ENCODE results near the gene EIF5A. TPM values are rescaled to one million over a fixed set of nuclear protein-coding genes. Genes with fewer than 3 reads are reported as not detected.

The EIF5A gene
- total and polyA plus RNA-seq, 2 of the 8 experiments (the other 6 are each of a cell fraction or from before 2014, with no cell fraction given), result 717 to 1,172 TPM

DNA sequence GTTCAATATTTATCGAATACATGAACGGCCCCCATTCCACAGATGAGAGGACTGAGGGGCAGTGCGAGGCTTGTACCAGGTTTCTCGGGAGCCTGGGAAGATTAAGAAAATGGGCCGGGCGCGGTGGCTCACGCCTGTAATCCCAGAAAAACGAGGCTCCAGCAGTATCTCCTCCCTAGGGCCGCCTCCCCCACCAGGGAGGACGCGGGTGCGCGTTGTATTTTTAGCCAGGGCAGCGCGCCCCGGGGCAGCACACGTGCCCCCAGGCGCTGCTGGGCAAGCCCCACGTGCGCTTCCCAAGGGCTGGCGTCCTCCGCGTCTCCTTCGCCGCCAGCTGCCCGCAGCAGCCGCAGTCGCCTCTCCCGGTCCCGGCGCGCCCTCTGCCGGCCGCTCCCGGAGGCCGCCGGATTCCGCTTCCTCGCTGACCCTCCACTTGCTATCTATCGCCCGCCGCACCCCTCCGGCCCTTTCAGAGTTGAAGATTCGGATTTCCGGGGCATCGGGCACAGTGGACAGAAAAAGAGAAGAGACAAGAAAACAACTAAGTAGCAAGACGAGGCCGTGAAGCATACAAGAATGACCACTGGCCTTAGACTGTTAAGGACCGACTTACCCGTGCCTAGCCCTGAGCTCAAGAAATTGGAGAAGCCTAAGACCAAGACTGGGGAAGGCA is 11.1 kb upstream of the EIF5A start (continued):
- TF ChIP-seq, protein P1, sequence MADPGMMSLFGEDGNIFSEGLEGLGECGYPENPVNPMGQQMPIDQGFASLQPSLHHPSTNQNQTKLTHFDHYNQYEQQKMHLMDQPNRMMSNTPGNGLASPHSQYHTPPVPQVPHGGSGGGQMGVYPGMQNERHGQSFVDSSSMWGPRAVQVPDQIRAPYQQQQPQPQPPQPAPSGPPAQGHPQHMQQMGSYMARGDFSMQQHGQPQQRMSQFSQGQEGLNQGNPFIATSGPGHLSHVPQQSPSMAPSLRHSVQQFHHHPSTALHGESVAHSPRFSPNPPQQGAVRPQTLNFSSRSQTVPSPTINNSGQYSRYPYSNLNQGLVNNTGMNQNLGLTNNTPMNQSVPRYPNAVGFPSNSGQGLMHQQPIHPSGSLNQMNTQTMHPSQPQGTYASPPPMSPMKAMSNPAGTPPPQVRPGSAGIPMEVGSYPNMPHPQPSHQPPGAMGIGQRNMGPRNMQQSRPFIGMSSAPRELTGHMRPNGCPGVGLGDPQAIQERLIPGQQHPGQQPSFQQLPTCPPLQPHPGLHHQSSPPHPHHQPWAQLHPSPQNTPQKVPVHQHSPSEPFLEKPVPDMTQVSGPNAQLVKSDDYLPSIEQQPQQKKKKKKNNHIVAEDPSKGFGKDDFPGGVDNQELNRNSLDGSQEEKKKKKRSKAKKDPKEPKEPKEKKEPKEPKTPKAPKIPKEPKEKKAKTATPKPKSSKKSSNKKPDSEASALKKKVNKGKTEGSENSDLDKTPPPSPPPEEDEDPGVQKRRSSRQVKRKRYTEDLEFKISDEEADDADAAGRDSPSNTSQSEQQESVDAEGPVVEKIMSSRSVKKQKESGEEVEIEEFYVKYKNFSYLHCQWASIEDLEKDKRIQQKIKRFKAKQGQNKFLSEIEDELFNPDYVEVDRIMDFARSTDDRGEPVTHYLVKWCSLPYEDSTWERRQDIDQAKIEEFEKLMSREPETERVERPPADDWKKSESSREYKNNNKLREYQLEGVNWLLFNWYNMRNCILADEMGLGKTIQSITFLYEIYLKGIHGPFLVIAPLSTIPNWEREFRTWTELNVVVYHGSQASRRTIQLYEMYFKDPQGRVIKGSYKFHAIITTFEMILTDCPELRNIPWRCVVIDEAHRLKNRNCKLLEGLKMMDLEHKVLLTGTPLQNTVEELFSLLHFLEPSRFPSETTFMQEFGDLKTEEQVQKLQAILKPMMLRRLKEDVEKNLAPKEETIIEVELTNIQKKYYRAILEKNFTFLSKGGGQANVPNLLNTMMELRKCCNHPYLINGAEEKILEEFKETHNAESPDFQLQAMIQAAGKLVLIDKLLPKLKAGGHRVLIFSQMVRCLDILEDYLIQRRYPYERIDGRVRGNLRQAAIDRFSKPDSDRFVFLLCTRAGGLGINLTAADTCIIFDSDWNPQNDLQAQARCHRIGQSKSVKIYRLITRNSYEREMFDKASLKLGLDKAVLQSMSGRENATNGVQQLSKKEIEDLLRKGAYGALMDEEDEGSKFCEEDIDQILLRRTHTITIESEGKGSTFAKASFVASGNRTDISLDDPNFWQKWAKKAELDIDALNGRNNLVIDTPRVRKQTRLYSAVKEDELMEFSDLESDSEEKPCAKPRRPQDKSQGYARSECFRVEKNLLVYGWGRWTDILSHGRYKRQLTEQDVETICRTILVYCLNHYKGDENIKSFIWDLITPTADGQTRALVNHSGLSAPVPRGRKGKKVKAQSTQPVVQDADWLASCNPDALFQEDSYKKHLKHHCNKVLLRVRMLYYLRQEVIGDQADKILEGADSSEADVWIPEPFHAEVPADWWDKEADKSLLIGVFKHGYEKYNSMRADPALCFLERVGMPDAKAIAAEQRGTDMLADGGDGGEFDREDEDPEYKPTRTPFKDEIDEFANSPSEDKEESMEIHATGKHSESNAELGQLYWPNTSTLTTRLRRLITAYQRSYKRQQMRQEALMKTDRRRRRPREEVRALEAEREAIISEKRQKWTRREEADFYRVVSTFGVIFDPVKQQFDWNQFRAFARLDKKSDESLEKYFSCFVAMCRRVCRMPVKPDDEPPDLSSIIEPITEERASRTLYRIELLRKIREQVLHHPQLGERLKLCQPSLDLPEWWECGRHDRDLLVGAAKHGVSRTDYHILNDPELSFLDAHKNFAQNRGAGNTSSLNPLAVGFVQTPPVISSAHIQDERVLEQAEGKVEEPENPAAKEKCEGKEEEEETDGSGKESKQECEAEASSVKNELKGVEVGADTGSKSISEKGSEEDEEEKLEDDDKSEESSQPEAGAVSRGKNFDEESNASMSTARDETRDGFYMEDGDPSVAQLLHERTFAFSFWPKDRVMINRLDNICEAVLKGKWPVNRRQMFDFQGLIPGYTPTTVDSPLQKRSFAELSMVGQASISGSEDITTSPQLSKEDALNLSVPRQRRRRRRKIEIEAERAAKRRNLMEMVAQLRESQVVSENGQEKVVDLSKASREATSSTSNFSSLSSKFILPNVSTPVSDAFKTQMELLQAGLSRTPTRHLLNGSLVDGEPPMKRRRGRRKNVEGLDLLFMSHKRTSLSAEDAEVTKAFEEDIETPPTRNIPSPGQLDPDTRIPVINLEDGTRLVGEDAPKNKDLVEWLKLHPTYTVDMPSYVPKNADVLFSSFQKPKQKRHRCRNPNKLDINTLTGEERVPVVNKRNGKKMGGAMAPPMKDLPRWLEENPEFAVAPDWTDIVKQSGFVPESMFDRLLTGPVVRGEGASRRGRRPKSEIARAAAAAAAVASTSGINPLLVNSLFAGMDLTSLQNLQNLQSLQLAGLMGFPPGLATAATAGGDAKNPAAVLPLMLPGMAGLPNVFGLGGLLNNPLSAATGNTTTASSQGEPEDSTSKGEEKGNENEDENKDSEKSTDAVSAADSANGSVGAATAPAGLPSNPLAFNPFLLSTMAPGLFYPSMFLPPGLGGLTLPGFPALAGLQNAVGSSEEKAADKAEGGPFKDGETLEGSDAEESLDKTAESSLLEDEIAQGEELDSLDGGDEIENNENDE (IDR thresholded peaks at IDR 0.05; ENCODE audit: insufficient replicate concordance, low read length), result no peak
- TF ChIP-seq SP2 (IDR thresholded peaks at IDR 0.05; ENCODE audit: low read length) (no peak), SIN3A (conservative IDR thresholded peaks at IDR 0.05 in 1 of 2, IDR thresholded peaks at IDR 0.05 in 1 of 2; ENCODE audit: low read depth in 1 of 2, low read length in 2 of 2) (peak; percentile 73 to 77; a peak in 2 of 4 replicates), RXRA (IDR thresholded peaks at IDR 0.05; ENCODE audit: insufficient read depth, low read depth, low read length) (no peak)
- TF ChIP-seq, protein P2, sequence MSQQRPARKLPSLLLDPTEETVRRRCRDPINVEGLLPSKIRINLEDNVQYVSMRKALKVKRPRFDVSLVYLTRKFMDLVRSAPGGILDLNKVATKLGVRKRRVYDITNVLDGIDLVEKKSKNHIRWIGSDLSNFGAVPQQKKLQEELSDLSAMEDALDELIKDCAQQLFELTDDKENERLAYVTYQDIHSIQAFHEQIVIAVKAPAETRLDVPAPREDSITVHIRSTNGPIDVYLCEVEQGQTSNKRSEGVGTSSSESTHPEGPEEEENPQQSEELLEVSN (IDR thresholded peaks at IDR 0.05), result peak; percentile 94

Measured in H1 (cell line).